HFFc6 (cell line): ENCODE data around the gene IRF2BPL. TPM values are rescaled to one million over a fixed set of nuclear protein-coding genes. Genes with fewer than 3 reads are reported as not detected.

Experiments used
- DNase-seq: peaks from one replicate; pipeline ENCODE4 v3.0.0-alpha.2; 2018
- H3K27ac Mint-ChIP-seq: 2 replicates; pipeline ENCODE4 v1.8.0; 2020; ENCODE audit warnings: mild to moderate bottlenecking, mixed read lengths
- H3K27me3 Mint-ChIP-seq: 2 replicates; pipeline ENCODE4 v1.8.0; 2021; ENCODE audit warnings: mild to moderate bottlenecking, moderate library complexity, mixed read lengths; ENCODE audit not compliant: insufficient read depth
- H3K36me3 Mint-ChIP-seq: 2 replicates; pipeline ENCODE4 v1.8.0; 2021; ENCODE audit warnings: low read depth, mixed read lengths
- H3K4me1 Mint-ChIP-seq: 2 replicates; pipeline ENCODE4 v1.8.0; 2020; ENCODE audit warnings: low read depth, mixed read lengths
- H3K4me3 Mint-ChIP-seq: 2 replicates; pipeline ENCODE4 v1.8.0; 2020; ENCODE audit warnings: mild to moderate bottlenecking, moderate library complexity, mixed read lengths
- H3K9me3 Mint-ChIP-seq: 2 replicates; pipeline ENCODE4 v1.8.0; 2020; ENCODE audit warnings: mild to moderate bottlenecking, mixed read lengths
- CTCF ChIP-seq: fragments of 200-600 bp; sonication (generic); IDR thresholded peaks from 2 replicates; pipeline ENCODE4 v1.5.0; 2021; ENCODE audit warnings: antibody characterized with exemption, mild to moderate bottlenecking
- total RNA-seq, 6 experiments: library from RNA; stranded (reverse); fragmentation: NEBNext Ultra II Directional; extraction: Animal tissue kit (Norgen Biotek cat#: 25700); gene quantifications; 2 replicates in 1 of 6; 3 replicates in 5 of 6; pipeline ENCODE4 v1.2.3, GENCODE V29; 2021

Gene IRF2BPL
- total RNA-seq, 6 experiments from 2014 or later = 37.1 to 46.3 (median 38.3) TPM

DNA sequence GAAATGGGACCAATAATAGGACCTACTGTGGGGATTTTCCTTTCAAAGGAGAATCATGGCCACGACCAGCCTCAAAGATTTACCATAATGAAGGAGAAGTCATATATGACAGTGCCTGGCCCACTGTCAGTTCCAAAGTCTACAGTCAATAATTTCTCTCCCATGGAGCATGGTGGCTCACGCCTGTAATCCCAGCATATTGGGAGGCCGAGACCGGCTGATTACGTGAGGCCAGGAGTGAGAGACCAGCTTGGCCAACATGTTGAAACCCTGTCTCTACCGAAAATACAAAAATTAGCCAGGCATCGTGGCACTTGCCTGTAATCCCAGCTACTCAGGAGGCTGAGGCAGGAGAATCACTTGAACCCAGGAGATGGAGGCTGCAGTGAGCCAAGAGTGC, 13.8 kb downstream of the IRF2BPL start:
- TF ChIP-seq CTCF = no peak
- no peaks in the 10 kb centered on the region for H3K9me3 Mint-ChIP-seq
- no peak for DNase-seq
- no peaks in the 10 kb centered on the region for H3K4me1 Mint-ChIP-seq
- H3K27me3 Mint-ChIP-seq = peaks cover 11% of the 10 kb centered on the region
- H3K36me3 Mint-ChIP-seq = no peaks in the 10 kb centered on the region
- no peak overlapping the region for H3K27ac Mint-ChIP-seq
- H3K4me3 Mint-ChIP-seq = no peak overlapping the region

- H3K27me3 Mint-ChIP-seq = peaks cover 14% of the 10 kb centered on the region
- no peaks in the 10 kb centered on the region for H3K9me3 Mint-ChIP-seq
- H3K4me1 Mint-ChIP-seq = no peaks in the 10 kb centered on the region
- H3K27ac Mint-ChIP-seq = no peak overlapping the region
- H3K4me3 Mint-ChIP-seq = no peak overlapping the region
- no peaks in the 10 kb centered on the region for H3K36me3 Mint-ChIP-seq
- TF ChIP-seq CTCF = no peak
- no peak for DNase-seq
These were observed 14.4 kb downstream of the IRF2BPL start for GRCh38 chr14:77014004-77014604.

DNA sequence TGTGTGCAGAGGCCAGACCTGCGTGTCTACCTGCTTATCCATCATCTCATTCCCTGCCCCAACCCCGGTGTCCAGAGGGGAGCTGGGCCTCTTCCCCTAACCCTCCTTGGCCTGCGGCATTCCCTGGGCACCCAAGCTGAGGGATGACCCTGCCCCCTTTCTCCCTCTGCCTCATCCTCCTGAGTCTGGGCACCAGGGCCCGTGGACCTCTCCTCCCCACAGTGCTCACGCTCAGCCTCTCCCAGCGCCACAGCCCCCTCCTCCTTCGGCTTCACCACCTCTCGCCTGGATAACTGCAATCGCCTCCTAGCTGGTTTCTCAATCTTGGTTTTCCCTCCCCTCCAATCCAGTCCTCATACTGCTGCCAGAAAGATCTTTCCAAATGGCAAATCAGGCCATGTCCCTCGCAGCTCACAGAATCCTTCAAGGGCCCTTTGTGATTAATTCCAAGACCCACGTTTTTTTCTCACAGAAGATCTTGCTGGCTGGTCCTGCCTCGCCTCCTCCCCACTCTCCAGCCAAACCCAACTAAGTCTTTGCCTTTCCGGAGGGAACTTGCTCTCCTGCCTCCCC, 16.2 kb downstream of the IRF2BPL start:
- DNase-seq = no peak
- Mint-ChIP-seq H3K4me1 (no peaks in the 10 kb centered on the region), H3K4me3 (no peak overlapping the region), H3K36me3 (no peaks in the 10 kb centered on the region), H3K27me3 (peaks cover 14% of the 10 kb centered on the region), H3K27ac (no peak overlapping the region), H3K9me3 (no peaks in the 10 kb centered on the region)
- TF ChIP-seq CTCF = no peak

DNA sequence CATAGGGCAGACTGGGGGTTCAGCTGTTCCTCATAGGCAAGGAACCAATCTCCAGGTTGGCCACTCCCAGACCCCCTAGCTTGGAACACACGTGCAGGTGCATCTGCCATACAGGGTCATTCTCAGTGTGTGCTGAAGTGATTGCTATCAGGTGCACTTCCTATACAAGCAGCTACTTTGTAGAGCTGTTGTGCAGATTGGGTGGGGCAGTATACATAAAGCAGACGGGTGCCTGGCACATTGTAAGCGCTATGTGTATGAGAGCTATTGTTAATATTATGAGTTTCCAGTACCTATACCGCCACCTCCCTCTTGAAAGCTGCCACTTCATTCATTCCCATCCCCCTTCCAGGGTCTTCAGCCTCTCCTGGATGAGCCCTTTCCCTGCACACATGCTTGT, 17.3 kb downstream of the IRF2BPL start:
- TF ChIP-seq CTCF = no peak
- Mint-ChIP-seq H3K4me1 (peaks cover 1% of the 10 kb centered on the region; the same call in 1 of the 2 replicates), H3K36me3 (no peaks in the 10 kb centered on the region), H3K27me3 (peaks cover 14% of the 10 kb centered on the region), H3K27ac (no peak overlapping the region), H3K4me3 (no peak overlapping the region), H3K9me3 (no peaks in the 10 kb centered on the region)
- no peak for DNase-seq

DNA sequence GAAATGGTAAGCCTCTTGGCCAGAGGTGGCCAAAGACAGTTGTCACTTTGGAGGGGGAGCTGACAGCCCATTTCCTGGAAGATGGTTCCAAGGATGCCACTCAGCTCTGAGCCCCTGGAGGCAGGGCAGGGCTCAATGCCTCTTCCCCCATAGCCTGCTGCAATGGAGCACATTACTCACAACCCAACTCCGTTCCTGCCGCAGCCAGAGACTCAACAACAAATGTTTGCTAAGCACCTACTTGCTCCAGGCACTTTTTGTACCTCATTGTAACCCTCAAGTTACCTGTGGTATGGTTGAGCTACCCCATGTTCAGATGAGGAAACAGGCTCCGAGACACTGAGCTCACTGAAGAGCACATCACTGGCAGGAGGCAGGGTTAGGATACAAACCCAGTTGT, 19.5 kb downstream of the IRF2BPL start:
- H3K4me3 Mint-ChIP-seq = no peak overlapping the region
- H3K4me1 Mint-ChIP-seq = peaks cover 23% of the 10 kb centered on the region
- peaks cover 12% of the 10 kb centered on the region for H3K27me3 Mint-ChIP-seq
- no peak for DNase-seq
- TF ChIP-seq CTCF = no peak
- no peaks in the 10 kb centered on the region for H3K36me3 Mint-ChIP-seq
- no peak overlapping the region for H3K27ac Mint-ChIP-seq
- no peaks in the 10 kb centered on the region for H3K9me3 Mint-ChIP-seq
